HG03457 (cell line): Measurements from ENCODE around the gene NOC3L.
"Not testable (repeated sequence)": the region's sequence is repeated elsewhere in the genome, so short reads cannot be mapped to it uniquely, and the experiment has no call there.

ENCODE experiments used
- ATAC-seq: cut with Tn5 transposase; IDR thresholded peaks from one replicate; pipeline ENCODE4 v1.9.1; 2021; ENCODE audit warnings: moderate number of reproducible peaks; ENCODE audit not compliant: unreplicated experiment

The NOC3L gene, protein sequence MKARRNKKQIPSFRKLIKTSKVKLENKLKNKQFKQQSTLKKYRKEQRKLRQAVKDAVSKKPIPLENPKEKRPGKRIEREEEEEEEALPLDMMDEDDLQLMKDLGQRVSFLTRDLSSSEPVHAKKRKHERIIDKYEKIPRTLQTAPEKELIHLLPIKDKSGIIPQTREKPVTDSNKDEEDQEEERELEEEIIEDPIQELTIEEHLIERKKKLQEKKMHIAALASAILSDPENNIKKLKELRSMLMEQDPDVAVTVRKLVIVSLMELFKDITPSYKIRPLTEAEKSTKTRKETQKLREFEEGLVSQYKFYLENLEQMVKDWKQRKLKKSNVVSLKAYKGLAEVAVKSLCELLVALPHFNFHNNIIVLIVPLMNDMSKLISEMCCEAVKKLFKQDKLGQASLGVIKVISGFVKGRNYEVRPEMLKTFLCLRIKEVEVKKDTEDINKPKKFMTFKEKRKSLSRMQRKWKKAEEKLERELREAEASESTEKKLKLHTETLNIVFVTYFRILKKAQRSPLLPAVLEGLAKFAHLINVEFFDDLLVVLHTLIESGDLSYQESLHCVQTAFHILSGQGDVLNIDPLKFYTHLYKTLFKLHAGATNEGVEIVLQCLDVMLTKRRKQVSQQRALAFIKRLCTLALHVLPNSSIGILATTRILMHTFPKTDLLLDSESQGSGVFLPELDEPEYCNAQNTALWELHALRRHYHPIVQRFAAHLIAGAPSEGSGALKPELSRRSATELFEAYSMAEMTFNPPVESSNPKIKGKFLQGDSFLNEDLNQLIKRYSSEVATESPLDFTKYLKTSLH

GRCh38 chr10:94362360-94363250, at the start of gene NOC3L:
Gene NOC3L, minus strand, starts transcription at chr10:94362939. Its CDS starts 101 bp downstream, at chr10:94362838.
- peak; percentile 97 for ATAC-seq

DNA sequence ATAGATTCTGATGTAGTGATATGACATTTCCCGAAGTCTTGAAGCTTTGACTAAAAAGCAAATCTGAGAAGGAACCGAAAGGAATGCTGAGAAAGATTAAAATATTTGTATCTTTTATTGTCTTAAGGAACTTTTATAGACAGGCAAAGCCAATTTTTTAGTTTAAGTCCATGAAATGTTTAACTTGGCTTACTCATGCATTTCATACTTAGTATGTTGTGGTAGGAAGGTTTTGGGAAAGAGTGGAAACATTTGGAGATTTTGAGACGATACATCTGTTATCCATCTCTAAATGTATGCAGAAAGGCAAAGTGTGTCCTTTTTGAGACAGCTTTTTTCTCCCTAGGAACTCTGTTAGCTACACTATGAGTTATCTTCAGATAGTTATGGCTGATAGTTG, 49.7 kb upstream of the NOC3L start:
- ATAC-seq = no peak

DNA sequence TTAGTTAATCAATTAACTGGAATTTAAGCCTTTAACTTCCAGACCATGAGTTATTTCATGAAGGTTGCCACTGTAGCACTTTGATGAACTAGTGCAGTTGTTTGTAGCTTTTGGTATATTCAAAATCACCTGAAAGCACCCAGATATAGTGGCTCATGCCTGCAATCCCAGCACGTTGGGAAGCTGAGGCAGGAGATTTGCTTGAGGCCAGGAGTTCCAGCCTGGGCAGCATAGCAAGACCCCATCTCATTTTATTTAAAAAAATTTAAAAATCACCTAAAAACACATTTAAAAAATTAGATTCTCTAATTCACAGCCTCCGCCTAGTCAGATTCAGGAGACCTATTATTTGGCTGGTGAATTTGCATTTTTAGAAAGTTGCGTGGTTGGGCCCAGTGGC, 48.6 kb upstream of the NOC3L start:
- ATAC-seq = no peak

DNA sequence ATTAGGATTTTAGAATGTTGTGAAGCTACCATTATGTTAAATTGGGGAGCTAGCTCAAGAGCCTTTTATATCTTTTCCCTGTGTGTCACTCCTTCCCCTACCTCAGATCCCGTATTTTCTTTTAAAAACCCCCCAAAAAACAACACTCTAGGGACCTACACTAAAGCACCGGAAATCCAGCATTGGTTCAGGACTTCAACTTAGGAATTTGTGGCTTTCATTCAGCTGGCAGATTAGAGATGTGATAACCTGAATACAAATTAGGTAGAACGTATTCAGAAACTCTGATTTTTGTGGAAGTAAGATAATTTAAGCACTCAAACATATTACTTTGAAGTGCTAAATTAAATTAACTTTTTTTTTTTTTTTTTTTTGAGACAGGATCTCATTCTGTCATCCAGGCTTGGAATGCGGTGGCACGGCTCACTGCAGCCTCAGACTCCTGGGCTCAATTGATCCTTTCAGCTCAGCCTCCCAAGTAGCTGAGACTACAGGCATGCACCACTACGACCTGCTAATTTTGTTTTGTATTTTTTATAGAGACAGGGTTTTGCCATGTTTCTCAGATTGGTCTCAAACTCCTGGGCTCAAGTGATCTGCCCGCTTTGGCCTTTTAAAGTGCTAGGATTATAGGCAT, 46.4 kb upstream of the NOC3L start:
- ATAC-seq = no peak

DNA sequence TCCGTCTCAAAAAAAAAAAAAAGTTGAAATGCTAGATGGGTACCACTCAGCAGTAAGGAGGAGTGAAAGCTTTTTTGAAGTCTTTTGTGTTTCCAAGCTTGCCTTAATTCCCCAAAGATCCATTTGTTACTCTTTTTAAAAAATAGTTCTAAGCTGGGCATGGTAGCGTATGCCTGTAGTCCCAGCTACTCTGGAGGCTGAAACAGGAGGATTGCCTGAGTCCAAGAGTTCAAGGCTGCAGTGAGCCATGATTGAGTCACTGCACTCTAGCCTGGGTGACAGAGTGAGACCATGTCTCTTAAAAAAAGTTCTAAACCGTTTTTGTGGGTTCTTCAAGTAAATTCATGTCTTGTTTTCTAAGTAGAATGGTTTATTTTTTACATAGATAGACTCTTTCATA, 44.9 kb upstream of the NOC3L start:
- ATAC-seq = no peak

GRCh38 chr10:94405406-94405805, 42.7 kb upstream of the NOC3L start:
- ATAC-seq = no peak

GRCh38 chr10:94403380-94404213, 40.9 kb upstream of the NOC3L start:
- ATAC-seq = peak; percentile 45

- ATAC-seq = peak; percentile 19
These were observed 40.2 kb upstream of the NOC3L start for GRCh38 chr10:94402843-94403379.

DNA sequence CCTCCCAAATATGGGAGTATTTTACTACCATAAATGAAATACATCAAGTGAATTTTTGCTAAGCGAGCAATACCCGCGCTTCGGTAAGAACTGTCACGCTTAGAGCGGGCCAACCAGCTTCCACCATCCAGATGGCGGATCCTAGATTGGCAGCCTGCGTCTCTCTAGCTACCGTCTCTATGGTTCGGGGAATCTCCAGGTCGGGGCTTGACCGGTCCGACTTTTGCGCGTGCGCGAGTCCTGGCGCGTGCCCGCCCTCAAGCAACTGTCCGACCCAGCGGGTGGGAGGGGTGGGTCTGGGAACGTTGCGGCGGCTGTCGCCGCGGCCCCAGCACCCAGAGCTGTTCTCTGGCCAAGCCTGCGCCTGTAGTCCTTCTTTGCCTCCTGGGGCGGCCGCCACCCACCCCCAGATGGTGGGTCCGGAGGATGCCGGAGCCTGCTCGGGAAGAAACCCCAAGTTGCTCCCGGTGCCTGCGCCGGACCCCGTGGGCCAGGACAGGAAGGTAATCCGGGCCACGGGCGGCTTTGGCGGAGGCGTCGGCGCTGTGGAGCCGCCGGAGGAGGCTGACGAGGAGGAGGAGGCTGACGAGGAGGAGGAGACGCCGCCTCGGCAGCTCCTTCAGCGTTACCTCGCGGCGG, 39.6 kb upstream of the NOC3L start, which contains the start of gene TBC1D12:
TSS of gene TBC1D12 (plus strand) at position 338 of the 639 bp plus-strand sequence. CDS start at position 411, 73 bp downstream.
- peak; percentile 68 for ATAC-seq

- no peak for ATAC-seq
These were observed 36.0 kb upstream of the NOC3L start for GRCh38 chr10:94398762-94399161.

- no peak for ATAC-seq
These were observed 35.0 kb upstream of the NOC3L start for GRCh38 chr10:94397549-94398370.

GRCh38 chr10:94392117-94392516, 29.4 kb upstream of the NOC3L start:
- ATAC-seq = not testable (repeated sequence)

GRCh38 chr10:94385733-94386132, 23.0 kb upstream of the NOC3L start:
- ATAC-seq = not testable (repeated sequence)

DNA sequence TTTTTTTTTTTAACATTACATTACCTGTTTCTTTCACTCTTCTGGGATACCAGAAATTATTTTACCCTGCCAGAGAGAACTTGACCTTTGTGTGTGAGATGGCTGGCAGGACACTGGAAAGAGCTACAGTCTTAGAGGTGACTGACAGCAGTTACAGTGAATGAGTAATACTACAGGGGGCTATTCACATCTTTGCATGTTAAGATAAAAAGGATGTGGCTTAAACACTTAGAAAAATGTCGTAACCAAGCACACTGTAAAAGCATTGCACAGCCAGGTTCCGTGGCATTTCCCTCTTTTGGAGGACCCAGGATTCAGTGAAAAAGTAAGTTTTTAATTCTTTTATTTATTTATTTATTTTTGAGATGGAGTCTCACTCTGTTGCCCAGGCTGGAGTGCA, 20.8 kb upstream of the NOC3L start:
- ATAC-seq = no peak

DNA sequence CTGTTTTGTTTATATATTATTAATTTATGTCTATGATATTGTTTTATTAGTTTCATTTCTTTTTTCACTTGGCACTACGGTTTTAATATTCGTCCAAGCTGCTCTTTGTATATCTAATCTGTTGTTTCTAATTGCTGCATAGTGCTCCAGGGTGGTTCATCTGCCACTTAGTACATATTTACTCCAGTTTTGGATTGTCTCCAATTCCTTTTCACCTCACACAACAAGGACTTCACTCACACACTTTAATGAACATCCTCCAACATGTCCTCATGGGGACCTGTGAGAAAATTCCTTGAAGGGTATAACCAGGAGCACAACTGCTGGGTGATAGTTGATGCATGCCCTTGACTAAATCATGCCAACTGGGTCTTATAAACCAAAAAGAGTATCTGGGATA, 14.1 kb upstream of the NOC3L start:
- no peak for ATAC-seq

DNA sequence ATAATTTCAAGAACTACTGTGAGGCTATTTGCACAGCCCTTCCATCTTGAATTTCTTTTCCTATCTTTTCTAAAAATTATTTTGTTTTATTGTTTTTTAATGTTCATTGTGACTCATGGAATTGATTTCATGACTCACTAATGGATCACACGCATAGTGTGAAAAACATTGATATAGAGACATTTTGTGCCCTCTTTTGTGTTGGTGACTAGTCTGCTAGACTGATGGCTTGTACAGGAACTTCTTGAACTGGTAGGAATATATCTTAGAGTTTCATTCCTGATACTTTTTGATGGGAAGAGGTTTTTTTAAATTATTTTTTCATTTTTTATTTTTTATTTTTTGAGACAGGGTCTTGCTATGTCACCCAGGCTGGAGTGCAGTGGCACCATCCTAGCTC, 12.6 kb upstream of the NOC3L start:
- ATAC-seq = no peak

- ATAC-seq = no peak
These were observed 7.8 kb upstream of the NOC3L start for GRCh38 chr10:94370501-94370900.

- no peak for ATAC-seq
These were observed 3.6 kb upstream of the NOC3L start for GRCh38 chr10:94366382-94366781.
